BE2C (cell line): Measurements from ENCODE around the gene RTN4RL2.

Experiments
- DNase-seq: peaks from one replicate; pipeline ENCODE4 v3.0.0-alpha.2; 2020
- H3K27me3 ChIP-seq: fragments of 250-450 bp; sonication (Bioruptor Pico); 2 replicates; pipeline ENCODE4 v1.5.1; 2020; ENCODE audit warnings: mild to moderate bottlenecking
- H3K36me3 ChIP-seq: fragments of 250-450 bp; sonication (Bioruptor Pico); 2 replicates; pipeline ENCODE4 v1.5.1; 2020; ENCODE audit warnings: mild to moderate bottlenecking
- H3K4me1 ChIP-seq: fragments of 250-450 bp; sonication (Bioruptor Pico); 2 replicates; pipeline ENCODE4 v1.5.1; 2020
- H3K4me3 ChIP-seq: 2 replicates; pipeline ENCODE4 v1.5.1; 2011; ENCODE audit warnings: low read depth, low read length
- H3K9me3 ChIP-seq: fragments of 250-450 bp; sonication (Bioruptor Pico); 2 replicates; pipeline ENCODE4 v1.5.1; 2020
- TF ChIP-seq, protein P1 (sequence below): IDR thresholded peaks from 2 replicates; pipeline ENCODE4 v1.5.1; 2012; ENCODE audit warnings: mild to moderate bottlenecking, low read depth, low read length

RTN4RL2 gene

DNA sequence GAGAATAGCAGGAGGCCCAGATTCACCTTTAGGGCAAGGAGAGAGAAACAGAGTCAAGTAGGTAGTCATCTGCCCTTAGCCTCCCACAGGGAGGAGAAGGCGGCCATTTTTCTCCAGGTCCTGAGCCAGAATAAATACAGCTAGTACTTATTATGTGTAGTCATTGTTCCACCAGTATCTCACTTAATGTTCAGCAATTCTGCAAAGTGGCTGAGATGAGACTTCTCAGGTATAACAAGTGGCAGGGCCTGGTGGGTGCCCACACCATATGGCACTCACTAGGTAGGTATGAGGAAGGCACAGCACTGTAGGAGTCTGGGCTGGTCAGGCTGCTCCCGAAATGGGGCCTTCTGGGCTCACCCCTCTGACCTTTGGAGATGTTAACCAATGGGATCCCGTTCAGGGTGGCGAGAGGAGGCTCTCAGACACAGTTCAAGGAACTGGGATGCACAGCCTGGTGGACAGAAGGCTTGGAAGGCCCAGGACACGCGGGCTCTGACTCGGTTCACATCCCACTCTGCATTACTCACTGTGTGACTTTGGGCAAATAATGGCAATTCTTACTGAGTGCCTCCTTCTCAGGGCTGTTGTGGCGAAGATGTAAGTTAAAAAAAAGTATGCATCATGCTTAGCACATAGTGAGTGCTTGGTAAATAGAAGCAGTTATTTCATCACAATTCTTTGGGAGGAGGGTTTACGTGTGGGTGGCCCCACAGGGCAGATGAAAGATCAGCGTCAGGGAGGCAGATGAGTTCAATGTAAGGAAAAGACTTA is 25.1 kb downstream of the RTN4RL2 start:
- Histone ChIP-seq H3K27me3 (no peaks in the 10 kb centered on the region), H3K4me3 (no peak overlapping the region), H3K4me1 (no peaks in the 10 kb centered on the region; the same call in 1 of the 2 replicates), H3K36me3 (no peaks in the 10 kb centered on the region), H3K9me3 (no peaks in the 10 kb centered on the region)
- no peak for DNase-seq
- TF ChIP-seq, protein P1, sequence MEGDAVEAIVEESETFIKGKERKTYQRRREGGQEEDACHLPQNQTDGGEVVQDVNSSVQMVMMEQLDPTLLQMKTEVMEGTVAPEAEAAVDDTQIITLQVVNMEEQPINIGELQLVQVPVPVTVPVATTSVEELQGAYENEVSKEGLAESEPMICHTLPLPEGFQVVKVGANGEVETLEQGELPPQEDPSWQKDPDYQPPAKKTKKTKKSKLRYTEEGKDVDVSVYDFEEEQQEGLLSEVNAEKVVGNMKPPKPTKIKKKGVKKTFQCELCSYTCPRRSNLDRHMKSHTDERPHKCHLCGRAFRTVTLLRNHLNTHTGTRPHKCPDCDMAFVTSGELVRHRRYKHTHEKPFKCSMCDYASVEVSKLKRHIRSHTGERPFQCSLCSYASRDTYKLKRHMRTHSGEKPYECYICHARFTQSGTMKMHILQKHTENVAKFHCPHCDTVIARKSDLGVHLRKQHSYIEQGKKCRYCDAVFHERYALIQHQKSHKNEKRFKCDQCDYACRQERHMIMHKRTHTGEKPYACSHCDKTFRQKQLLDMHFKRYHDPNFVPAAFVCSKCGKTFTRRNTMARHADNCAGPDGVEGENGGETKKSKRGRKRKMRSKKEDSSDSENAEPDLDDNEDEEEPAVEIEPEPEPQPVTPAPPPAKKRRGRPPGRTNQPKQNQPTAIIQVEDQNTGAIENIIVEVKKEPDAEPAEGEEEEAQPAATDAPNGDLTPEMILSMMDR, result no peak

DNA sequence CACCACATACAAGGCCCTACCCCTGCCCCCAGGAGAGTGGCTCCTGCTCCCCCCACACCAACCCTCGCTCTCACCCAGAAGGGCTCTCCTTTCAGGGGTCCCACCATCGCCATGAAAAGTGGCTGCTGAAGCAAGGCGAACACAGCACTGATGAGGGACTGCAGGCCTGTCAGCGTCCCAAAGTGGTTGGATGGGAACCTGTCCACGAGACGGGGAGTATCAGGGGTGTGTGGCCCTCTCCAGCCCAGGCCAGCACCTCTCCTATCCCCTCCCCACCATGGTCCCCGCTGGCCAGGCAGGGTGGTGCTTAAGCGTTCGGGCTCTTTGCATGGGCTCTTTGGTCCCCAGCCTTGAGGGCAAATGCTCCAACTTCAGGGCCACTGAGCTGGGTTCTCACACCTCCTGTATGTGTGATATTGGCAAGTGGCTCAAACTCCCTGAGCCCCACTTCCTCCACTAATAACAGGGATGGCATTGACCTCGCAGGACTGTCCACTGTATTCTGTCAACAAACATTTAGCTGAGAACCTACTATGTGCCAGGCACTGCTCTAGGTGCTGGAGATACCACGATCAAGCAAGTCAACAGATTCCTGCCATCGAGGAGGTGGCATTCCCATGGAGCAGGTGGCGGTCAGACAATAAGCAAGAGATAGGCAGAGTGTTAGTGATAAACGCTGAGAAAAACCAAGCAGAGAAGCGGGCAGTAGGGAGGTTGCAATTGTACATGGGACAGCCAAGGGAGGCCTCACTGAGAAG is 26.9 kb downstream of the RTN4RL2 start:
- Histone ChIP-seq H3K4me3 (no peak overlapping the region), H3K4me1 (no peaks in the 10 kb centered on the region; the same call in 1 of the 2 replicates), H3K9me3 (no peaks in the 10 kb centered on the region), H3K36me3 (no peaks in the 10 kb centered on the region), H3K27me3 (no peaks in the 10 kb centered on the region)
- TF ChIP-seq, protein P1, result no peak
- no peak for DNase-seq

DNA sequence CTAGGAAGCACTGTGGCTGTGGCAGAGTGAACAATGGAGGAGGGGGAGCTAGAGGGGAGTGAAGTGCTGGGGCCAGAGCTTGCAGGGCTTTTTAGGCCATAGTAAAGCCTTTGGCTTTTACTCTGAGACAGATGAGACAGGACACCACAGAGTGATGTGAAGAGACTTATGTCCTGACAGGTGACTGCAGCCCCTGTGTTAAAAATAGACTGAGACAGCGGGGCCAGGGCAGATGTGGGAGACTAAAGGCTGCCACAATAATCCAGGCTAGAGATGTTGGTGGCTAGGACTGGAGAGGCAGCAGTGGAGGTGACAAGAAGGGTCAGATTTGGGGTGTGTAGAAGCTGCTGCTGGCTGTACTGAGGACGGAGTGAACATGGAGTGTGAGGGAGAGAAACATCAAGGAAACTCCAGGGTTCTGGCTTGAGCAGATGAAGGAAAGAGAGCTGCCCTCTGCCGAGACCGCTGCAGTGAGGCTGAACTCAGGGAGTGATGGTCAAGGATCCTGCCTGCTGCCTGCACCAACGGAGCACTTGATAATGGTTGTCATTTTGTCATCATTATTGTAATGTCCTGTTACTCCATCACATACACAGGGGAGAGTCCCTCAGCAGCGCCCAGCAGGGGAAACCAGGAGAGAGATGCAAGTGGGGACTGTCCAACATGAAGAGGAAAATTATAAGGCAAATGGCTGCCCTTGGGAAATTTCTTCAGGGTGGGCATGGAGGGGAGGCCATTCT is 27.8 kb downstream of the RTN4RL2 start:
- DNase-seq, result no peak
- Histone ChIP-seq H3K36me3 (no peaks in the 10 kb centered on the region), H3K9me3 (no peaks in the 10 kb centered on the region), H3K4me1 (no peaks in the 10 kb centered on the region; the same call in 1 of the 2 replicates), H3K27me3 (no peaks in the 10 kb centered on the region), H3K4me3 (no peak overlapping the region)
- TF ChIP-seq, protein P1, result no peak

DNA sequence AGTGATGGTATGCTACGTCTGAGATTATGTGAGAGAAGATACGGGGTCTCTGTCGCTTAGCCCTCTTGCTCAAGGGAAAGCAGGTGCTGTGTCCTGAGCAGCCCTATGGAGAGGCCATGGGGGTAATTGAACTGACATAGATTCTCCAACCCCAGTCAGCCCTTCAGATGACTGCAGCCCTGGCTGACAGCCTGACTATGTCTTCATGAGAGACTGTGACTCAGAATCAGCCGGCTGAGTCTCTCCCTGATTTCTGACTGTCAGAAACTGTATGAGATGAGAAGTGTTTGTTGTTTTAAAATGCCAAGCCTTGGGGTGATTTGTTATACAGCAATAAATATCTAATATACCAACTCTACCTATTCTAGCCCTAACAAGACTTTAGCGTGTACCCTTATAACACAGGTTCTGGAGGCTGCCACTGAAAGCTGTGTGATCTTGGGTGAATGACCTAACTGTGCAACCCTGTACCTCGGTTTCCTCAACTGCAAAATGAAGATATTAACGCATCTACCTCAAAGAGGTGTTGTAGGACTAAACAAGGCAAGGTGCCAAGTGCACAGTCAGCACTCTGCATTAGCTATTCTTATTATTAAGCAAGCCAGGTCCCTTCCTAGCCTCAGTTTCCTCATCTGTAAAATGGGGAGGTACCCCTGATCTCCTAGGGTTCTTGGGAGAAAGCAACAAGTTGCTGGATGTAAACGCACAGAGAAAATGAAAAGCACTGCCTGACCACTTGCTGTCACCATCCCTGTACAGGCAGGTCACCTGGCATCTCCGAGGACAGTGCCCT is 30.3 kb downstream of the RTN4RL2 start:
- Histone ChIP-seq H3K4me3 (no peak overlapping the region), H3K36me3 (no peaks in the 10 kb centered on the region), H3K4me1 (no peaks in the 10 kb centered on the region), H3K27me3 (no peaks in the 10 kb centered on the region), H3K9me3 (no peaks in the 10 kb centered on the region)
- TF ChIP-seq, protein P1, result no peak
- DNase-seq, result no peak

DNA sequence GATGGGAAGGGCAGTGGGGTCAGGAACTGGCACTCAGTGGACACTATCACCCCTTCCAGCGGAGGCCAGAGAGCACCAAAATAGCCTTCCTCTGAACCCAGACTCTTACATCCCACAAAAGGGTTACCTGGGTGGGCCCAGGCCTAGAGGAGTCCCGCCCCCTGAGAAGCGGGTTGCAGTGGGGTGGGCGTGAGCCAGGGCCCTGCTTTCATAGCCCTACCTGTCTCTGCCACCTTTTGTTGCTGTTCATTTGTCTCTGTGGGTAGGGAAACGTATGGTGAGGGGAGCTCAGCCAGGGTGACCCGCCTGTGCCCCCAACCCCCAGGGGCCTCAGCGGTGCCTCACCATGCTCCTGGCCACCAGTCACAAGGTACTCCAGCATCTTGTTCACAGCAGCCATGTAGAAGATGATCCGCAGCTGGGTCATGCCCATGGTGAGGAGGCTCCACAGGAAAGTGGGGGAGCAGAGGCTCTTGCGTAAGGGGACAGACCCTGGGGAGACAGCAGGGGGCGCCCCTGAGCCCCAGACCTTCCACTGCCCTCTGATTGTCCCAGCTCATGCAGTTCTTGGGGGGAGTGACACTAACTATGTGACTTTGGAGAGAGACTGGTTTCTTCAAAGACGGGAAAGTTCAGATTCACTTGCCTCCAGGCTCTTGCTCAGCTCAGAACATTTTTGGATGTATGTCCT is 31.2 kb downstream of the RTN4RL2 start:
- peak; percentile 32 for DNase-seq
- Histone ChIP-seq H3K27me3 (no peaks in the 10 kb centered on the region), H3K4me3 (no peak overlapping the region), H3K36me3 (no peaks in the 10 kb centered on the region), H3K4me1 (no peaks in the 10 kb centered on the region), H3K9me3 (no peaks in the 10 kb centered on the region)
- TF ChIP-seq, protein P1, result peak; percentile 57
